SU-DHL-6 (cell line): ENCODE measurements around the gene RETREG1.

Source experiments
- EZH2phosphoT487 ChIP-seq: fragments of 200-600 bp; sonication (generic), shearing (Covaris generic); conservative IDR thresholded peaks from 2 replicates; pipeline ENCODE4 v1.6.1; 2018; ENCODE audit warnings: mild to moderate bottlenecking, antibody characterized with exemption, low read length, moderate library complexity, mixed read lengths
- TF ChIP-seq, protein P1 (sequence below): fragments of 200-600 bp; sonication (generic); IDR thresholded peaks from one replicate; pipeline ENCODE4 v1.5.1; 2017; ENCODE audit warnings: antibody characterized with exemption, mild to moderate bottlenecking, low read length, moderate library complexity; ENCODE audit not compliant: insufficient read depth, poor library complexity, severe bottlenecking

DNA sequence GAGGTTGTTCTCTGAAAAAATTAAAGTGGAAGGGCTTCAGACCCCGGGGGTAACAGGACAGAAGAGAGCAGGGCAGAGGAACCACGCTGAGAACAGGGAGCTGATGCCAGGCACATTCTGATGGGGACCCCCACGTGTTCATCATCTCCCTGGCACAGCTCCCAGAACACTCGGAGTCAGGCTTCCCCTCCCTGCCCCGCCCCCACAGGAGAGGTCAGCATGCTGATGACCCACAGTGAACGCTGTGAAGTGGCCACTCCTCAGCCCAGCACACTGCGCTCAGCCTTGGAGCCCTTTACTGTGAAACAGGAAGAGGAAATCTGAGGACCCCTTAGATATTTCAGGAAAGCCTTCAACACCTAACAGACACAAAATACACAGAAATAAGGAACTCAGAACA lies 16.4 kb downstream of the RETREG1 start:
- TF ChIP-seq EZH2phosphoT487, result no peak
- TF ChIP-seq, protein P1, sequence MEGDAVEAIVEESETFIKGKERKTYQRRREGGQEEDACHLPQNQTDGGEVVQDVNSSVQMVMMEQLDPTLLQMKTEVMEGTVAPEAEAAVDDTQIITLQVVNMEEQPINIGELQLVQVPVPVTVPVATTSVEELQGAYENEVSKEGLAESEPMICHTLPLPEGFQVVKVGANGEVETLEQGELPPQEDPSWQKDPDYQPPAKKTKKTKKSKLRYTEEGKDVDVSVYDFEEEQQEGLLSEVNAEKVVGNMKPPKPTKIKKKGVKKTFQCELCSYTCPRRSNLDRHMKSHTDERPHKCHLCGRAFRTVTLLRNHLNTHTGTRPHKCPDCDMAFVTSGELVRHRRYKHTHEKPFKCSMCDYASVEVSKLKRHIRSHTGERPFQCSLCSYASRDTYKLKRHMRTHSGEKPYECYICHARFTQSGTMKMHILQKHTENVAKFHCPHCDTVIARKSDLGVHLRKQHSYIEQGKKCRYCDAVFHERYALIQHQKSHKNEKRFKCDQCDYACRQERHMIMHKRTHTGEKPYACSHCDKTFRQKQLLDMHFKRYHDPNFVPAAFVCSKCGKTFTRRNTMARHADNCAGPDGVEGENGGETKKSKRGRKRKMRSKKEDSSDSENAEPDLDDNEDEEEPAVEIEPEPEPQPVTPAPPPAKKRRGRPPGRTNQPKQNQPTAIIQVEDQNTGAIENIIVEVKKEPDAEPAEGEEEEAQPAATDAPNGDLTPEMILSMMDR, result no peak
